GM12891 (cell line): ENCODE measurements around the gene DHDH.

ENCODE experiments used
- PAX5 ChIP-seq: IDR thresholded peaks from 2 replicates; pipeline ENCODE4 v1.6.1; 2011; ENCODE audit warnings: low read length, moderate library complexity, mild to moderate bottlenecking; ENCODE audit not compliant: insufficient read depth, severe bottlenecking
- POLR2A ChIP-seq: IDR thresholded peaks from 2 replicates; pipeline ENCODE4 v1.6.1; 2011; ENCODE audit warnings: low read depth, low read length, control low read depth
- POLR2AphosphoS5 ChIP-seq: IDR thresholded peaks from 2 replicates; pipeline ENCODE4 v1.6.1; 2011; ENCODE audit warnings: low read depth, low read length, control low read depth
- POU2F2 ChIP-seq: IDR thresholded peaks from 2 replicates; pipeline ENCODE4 v1.6.1; 2011; ENCODE audit warnings: low read depth, mild to moderate bottlenecking, control low read depth, low read length, moderate library complexity
- SPI1 ChIP-seq: IDR thresholded peaks from 2 replicates; pipeline ENCODE4 v1.6.1; 2011; ENCODE audit warnings: low read depth, low read length, control low read depth
- TAF1 ChIP-seq: IDR thresholded peaks from 2 replicates; pipeline ENCODE4 v1.6.1; 2011; ENCODE audit warnings: low read depth, low read length, control low read depth

GRCh38 chr19:48918801-48919247, 14.7 kb upstream of the DHDH start:
- no peak for TF ChIP-seq POLR2A
- TF ChIP-seq POLR2AphosphoS5: no peak
- TF ChIP-seq TAF1: no peak
- no peak for TF ChIP-seq SPI1
- TF ChIP-seq PAX5: no peak
- no peak for TF ChIP-seq POU2F2
